SU-DHL-6 (cell line): ENCODE measurements around the gene SLC40A1.

Experiments used
- H2AFZ ChIP-seq: fragments of 200-600 bp; sonication (generic); 2 replicates; pipeline ENCODE4 v1.6.1; 2014; ENCODE audit warnings: low read depth, mild to moderate bottlenecking, moderate library complexity, mixed read lengths, antibody characterized with exemption, low read length; ENCODE audit not compliant: severe bottlenecking
- H3F3A ChIP-seq: fragments of 200-600 bp; shearing (Covaris generic); 2 replicates; pipeline ENCODE4 v1.6.0; 2016; ENCODE audit warnings: antibody characterized with exemption, mild to moderate bottlenecking; ENCODE audit not compliant: insufficient read depth
- H3K27ac ChIP-seq: fragments of 200-600 bp; sonication (generic); 2 replicates; pipeline ENCODE4 v1.5.1; 2016; ENCODE audit warnings: low read depth, mild to moderate bottlenecking, low read length, moderate library complexity, mixed read lengths
- H3K27me3 ChIP-seq: fragments of 200-600 bp; sonication (generic), shearing (Covaris generic); 2 replicates; pipeline ENCODE4 v1.6.0; 2014; ENCODE audit warnings: mild to moderate bottlenecking, low read length
- H3K36me3 ChIP-seq: fragments of 200-600 bp; sonication (generic); 2 replicates; pipeline ENCODE4 v1.6.1; 2014; ENCODE audit warnings: mild to moderate bottlenecking, low read length, mixed read lengths
- H3K4me2 ChIP-seq: fragments of 300-600, 200-600 bp; shearing (Covaris generic), sonication (generic); 2 replicates; pipeline ENCODE4 v1.6.0; 2014; ENCODE audit warnings: low read length, low read depth, mild to moderate bottlenecking; ENCODE audit not compliant: poor library complexity, severe bottlenecking
- H3K4me3 ChIP-seq: fragments of 200-600 bp; sonication (generic); 2 replicates; pipeline ENCODE4 v1.5.1; 2014; ENCODE audit warnings: antibody characterized with exemption, low read length, mild to moderate bottlenecking, mixed read lengths; ENCODE audit not compliant: insufficient read depth, poor library complexity, severe bottlenecking
- H3K79me2 ChIP-seq: fragments of 200-600 bp; sonication (generic); 2 replicates; pipeline ENCODE4 v1.6.1; 2014; ENCODE audit warnings: mild to moderate bottlenecking, low read length, moderate library complexity; ENCODE audit not compliant: insufficient read depth
- H3K9ac ChIP-seq: fragments of 200-600 bp; sonication (generic); 2 replicates; pipeline ENCODE4 v1.7.0; 2014; ENCODE audit warnings: mild to moderate bottlenecking, low read length
- H3K9me2 ChIP-seq: fragments of 200-600 bp; sonication (generic); replicated peaks from 2 replicates; pipeline ENCODE4 v1.6.1; 2014; ENCODE audit warnings: low read length; ENCODE audit not compliant: insufficient read depth
- H3K9me3 ChIP-seq: fragments of 200-600 bp; sonication (generic); 2 replicates; pipeline ENCODE4 v1.6.1; 2014; ENCODE audit warnings: low read length, mixed read lengths; ENCODE audit not compliant: insufficient read depth
- H4K20me1 ChIP-seq: fragments of 200-600 bp; sonication (generic); 2 replicates; pipeline ENCODE4 v1.6.1; 2014; ENCODE audit warnings: low read depth, mild to moderate bottlenecking, antibody characterized with exemption, low read length, moderate library complexity, mixed read lengths
- CTCF ChIP-seq: fragments of 200-600 bp; sonication (generic); IDR thresholded peaks from one replicate; pipeline ENCODE4 v1.5.1; 2017; ENCODE audit warnings: antibody characterized with exemption, mild to moderate bottlenecking, low read length, moderate library complexity; ENCODE audit not compliant: insufficient read depth, poor library complexity, severe bottlenecking
- EZH2phosphoT487 ChIP-seq: fragments of 200-600 bp; sonication (generic), shearing (Covaris generic); conservative IDR thresholded peaks from 2 replicates; pipeline ENCODE4 v1.6.1; 2018; ENCODE audit warnings: mild to moderate bottlenecking, antibody characterized with exemption, low read length, moderate library complexity, mixed read lengths

The SLC40A1 gene

GRCh38 chr2:189511960-189512319 is 68.6 kb downstream of the SLC40A1 start:
- Histone ChIP-seq H3K9me2 (no peaks in the 10 kb centered on the region), H2AFZ (no peak overlapping the region), H3K9me3 (no peaks in the 10 kb centered on the region), H3K79me2 (no peaks in the 10 kb centered on the region), H3F3A (no peaks in the 10 kb centered on the region), H3K27ac (no peak overlapping the region), H3K9ac (no peak overlapping the region), H3K27me3 (no peaks in the 10 kb centered on the region), H3K4me3 (no peak overlapping the region), H3K36me3 (no peaks in the 10 kb centered on the region), H3K4me2 (no peak overlapping the region), H4K20me1 (no peaks in the 10 kb centered on the region)
- TF ChIP-seq EZH2phosphoT487 (no peak), CTCF (no peak)

- Histone ChIP-seq H3K27me3 (no peaks in the 10 kb centered on the region), H4K20me1 (no peaks in the 10 kb centered on the region)
Observed at GRCh38 chr2:189511210-189511959, 69.2 kb downstream of the SLC40A1 start.

More at GRCh38 chr2:189511210-189511959, 69.2 kb downstream of the SLC40A1 start:
- H3K9ac ChIP-seq = no peak overlapping the region
- H3K4me2 ChIP-seq = no peak overlapping the region
- H2AFZ ChIP-seq = no peak overlapping the region
- no peaks in the 10 kb centered on the region for H3K36me3 ChIP-seq
- no peaks in the 10 kb centered on the region for H3K9me3 ChIP-seq
- no peak for TF ChIP-seq CTCF
- no peak for TF ChIP-seq EZH2phosphoT487
- H3K79me2 ChIP-seq = no peaks in the 10 kb centered on the region
- H3K9me2 ChIP-seq = no peaks in the 10 kb centered on the region
- no peaks in the 10 kb centered on the region for H3F3A ChIP-seq
- no peak overlapping the region for H3K4me3 ChIP-seq
- no peak overlapping the region for H3K27ac ChIP-seq
